GM10847 (cell line): ENCODE results near the gene KLHL21.

Experiments used
- POLR2A ChIP-seq: IDR thresholded peaks from 2 replicates; pipeline ENCODE4 v1.6.1; 2011; ENCODE audit not compliant: insufficient read length; ENCODE audit errors: extremely low read depth

Gene KLHL21

GRCh38 chr1:6612641-6613360 lies 10.1 kb upstream of the KLHL21 start:
- no peak for TF ChIP-seq POLR2A

GRCh38 chr1:6603915-6604558 lies 1.4 kb upstream of the KLHL21 start:
- TF ChIP-seq POLR2A = no peak

GRCh38 chr1:6603238-6603914 lies 707 bp upstream of the KLHL21 start:
- TF ChIP-seq POLR2A = no peak

GRCh38 chr1:6601923-6602668 lies 573 bp downstream of the KLHL21 start:
- no peak for TF ChIP-seq POLR2A

- TF ChIP-seq POLR2A = no peak
These were observed 1.4 kb downstream of the KLHL21 start for GRCh38 chr1:6601049-6601922.

GRCh38 chr1:6600410-6601048 lies 2.1 kb downstream of the KLHL21 start:
- no peak for TF ChIP-seq POLR2A

GRCh38 chr1:6599141-6599975 lies 3.3 kb downstream of the KLHL21 start:
- TF ChIP-seq POLR2A = no peak

- no peak for TF ChIP-seq POLR2A
These were observed 4.9 kb downstream of the KLHL21 start for GRCh38 chr1:6597777-6598131.

- no peak for TF ChIP-seq POLR2A
These were observed 5.5 kb downstream of the KLHL21 start for GRCh38 chr1:6596886-6597776.

- TF ChIP-seq POLR2A = no peak
These were observed 6.3 kb downstream of the KLHL21 start for GRCh38 chr1:6596351-6596750.

GRCh38 chr1:6594977-6595740 lies 7.5 kb downstream of the KLHL21 start:
- no peak for TF ChIP-seq POLR2A

- no peak for TF ChIP-seq POLR2A
These were observed 8.9 kb downstream of the KLHL21 start for GRCh38 chr1:6593810-6594209.
